ENCODE results near the gene SERPINE2.
A peak's percentile ranks its signal among the peaks of the same experiment; 100 is the strongest.
"Not testable (repeated sequence)": the region's sequence is repeated elsewhere in the genome, so short reads cannot be mapped to it uniquely, and the experiment has no call there.

Gene SERPINE2

DNA sequence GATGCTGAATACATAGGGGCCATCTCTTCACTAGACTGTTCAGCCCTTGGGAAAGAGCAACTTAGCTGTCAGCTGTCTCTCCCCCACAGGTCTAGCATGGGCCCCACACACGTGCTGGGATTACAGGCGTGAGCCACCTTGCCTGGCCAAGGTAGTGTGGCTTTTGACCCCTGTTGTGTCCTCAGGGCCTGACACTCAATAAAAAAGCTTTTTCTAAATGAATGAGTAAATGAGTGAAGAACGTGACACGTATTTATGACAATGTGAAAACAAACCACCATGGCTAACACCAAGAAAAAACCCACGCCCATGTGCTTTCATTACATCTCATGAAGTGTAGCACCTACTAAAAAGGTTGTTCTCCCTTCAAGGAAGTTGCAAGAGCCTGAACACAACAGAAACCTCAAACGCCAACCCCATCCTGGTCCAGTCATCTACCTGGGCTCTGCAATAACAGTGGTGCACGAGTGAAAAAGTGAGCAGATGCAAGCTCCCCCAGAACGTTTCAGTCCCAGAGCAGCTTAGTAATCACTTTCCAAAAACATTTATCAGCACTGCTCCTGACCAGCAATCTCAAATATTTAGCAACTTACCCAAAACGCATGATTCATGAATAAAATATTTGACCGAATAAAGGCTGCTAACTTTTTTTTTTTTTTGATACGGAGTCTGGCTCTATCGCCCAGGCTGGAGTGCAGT is 97.4 kb downstream of the SERPINE2 start:
- DNase-seq (ENCODE audit: low read depth in 2 of 2), result peak in 1 of 2 donors; percentile 58

GRCh38 chr2:223939438-223939837 is 99.6 kb downstream of the SERPINE2 start:
- DNase-seq (ENCODE audit: low read depth in 2 of 2), result not testable (repeated sequence)

GRCh38 chr2:223937535-223937934 is 101.6 kb downstream of the SERPINE2 start:
- no peak for DNase-seq (ENCODE audit: low read depth in 2 of 2)

DNA sequence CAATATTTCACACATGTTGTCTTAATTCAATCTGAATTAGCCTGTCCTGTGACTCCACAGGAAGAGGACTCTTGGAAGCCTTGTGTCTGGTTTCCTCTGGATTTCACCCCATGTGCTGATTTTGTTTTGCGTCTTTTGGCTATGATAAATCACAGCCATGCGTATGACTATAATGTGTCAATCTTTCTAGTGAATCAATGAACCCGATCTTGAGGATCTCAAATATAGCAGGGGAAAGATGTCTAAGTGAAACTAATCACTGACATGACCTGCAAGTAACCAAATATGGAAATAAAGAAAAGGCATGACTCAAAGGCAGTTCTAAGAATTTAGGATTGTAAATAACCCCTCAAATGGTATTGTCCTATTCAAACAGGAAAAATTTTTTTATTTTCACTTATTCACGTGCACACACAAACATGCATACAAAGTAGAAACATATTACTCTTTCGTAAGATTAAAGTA is 102.2 kb downstream of the SERPINE2 start:
- no peak for DNase-seq (ENCODE audit: low read depth in 2 of 2)

DNA sequence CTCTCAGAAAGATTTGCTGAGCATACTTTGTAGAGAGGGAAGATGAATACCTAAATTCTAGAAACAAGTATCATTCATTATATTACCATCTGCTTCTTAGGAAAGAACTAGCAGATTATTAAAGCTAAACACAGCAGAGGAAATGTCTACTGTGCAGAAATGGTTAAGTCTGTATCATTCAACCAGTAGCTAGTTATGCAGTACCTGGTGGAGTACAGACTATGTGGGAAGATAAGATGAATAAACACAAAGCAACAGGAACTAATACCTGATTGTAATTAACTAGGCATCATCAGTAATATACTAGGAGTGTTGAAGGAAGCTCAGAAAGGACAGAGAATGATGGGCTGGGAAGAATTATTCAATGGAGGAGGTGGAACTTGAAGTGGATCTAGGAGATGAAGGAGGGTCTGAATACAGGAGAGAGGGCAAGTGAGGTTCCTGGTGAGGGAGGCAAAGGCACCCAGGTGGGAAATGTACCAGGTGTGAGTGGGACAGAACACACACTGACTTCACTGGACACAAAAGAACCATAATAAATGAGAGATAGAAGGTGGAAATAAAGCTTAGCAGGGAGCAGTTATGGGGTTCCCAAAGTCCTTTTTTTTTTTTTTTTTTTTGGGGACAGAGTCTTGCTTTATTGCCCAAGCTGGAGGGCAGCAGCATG is 103.5 kb downstream of the SERPINE2 start:
- DNase-seq (ENCODE audit: low read depth in 2 of 2), result no peak

DNA sequence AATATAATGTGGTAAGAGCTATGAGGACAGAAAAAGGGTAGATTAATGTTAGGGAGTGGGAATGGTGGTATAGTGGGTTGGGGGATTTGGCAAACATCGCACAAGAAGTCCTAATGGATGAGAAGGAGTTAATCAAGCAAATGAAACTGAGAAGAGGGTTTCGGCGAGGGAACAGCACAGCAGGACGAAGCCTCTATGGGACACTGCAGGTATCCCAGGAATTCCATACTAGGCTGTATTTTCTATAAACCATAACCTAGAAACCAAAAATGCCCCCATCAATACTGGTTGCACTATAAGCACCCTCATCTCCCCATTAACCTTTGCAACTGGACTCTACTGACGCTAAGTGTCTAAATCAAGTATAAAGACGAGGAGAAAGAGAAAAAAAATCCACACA is 104.2 kb downstream of the SERPINE2 start:
- DNase-seq (ENCODE audit: low read depth in 2 of 2), result no peak

GRCh38 chr2:223932816-223933800 is 106.0 kb downstream of the SERPINE2 start:
- no peak for DNase-seq (ENCODE audit: low read depth in 2 of 2)

GRCh38 chr2:223930103-223930976 is 108.7 kb downstream of the SERPINE2 start:
- DNase-seq (ENCODE audit: low read depth in 2 of 2), result no peak

GRCh38 chr2:223929571-223930102 is 109.4 kb downstream of the SERPINE2 start:
- DNase-seq (ENCODE audit: low read depth in 2 of 2), result no peak

- DNase-seq (ENCODE audit: low read depth in 2 of 2), result no peak
Measured at GRCh38 chr2:223928113-223929006, 110.7 kb downstream of the SERPINE2 start.

GRCh38 chr2:223925106-223925505 is 114.0 kb downstream of the SERPINE2 start:
- no peak for DNase-seq (ENCODE audit: low read depth in 2 of 2)
